ENCODE data around the gene LIPE.

LIPE gene

DNA sequence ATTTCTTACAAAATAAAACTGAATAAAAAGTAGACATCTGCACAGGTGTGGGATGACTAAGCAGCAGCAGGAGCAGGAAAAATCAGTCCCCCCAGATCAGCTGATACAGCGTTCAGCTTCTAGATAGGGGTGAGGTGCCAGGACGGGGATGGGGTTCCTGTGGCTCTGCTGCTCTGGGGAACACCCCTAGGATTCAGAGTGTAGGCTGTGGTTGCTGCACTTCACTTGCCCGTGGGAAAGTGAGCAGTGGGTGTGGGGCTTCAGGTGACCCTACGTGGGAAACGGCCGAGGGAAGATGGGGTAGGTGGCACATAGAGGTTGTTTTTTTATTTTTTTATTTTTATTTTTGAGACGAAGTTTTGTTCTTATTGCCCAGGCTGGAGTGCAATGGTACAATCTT lies 18.8 kb upstream of the LIPE start:
- DNase-seq = no peak

DNA sequence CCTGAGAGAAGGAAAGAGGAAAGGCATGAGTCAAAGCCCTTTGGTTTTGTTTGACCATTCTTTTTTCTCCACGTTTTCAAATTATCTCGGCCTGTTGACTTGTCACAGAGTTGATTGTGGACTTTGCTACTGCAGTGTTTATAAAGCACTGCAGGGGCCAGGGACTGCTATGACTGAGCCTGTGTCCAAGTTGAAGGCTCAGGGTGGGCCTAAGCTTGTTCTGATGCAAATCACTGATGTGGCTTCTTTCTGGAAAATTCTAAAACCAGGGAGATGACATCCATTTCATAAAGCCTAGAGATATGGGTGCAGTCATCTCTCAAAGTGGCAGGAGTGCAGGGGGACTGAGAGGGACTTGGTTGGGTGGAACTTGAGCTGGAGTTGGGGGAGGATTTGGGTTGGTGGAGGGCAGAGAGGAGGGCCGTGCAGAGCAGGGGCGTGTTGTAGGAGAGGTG lies 16.8 kb upstream of the LIPE start:
- no peak for DNase-seq

DNA sequence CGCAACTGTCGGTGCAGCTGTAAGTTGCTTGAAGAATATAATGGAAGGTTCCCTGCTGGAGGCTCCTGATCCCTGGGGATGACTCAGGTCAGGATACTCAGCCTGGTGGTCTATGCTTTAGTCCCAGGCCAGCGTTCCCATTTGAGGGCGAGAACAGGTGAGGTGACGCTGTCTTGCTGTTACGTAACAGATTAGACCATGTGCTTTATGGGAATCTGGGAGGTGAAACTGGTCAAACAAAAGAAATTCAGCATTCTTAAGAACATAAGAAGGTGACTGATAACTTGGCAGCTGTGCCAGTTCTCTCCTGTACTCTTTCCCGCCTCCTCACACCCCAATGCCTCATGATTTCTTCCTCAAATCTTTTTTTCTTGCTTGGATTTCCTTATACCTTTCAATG lies 15.6 kb upstream of the LIPE start, which contains the start of gene CXCL17:
TSS of gene CXCL17 (minus strand) at position 114 of the 400 bp plus-strand sequence. CDS start 114 bp downstream, outside the sequence.
- no peak for DNase-seq

DNA sequence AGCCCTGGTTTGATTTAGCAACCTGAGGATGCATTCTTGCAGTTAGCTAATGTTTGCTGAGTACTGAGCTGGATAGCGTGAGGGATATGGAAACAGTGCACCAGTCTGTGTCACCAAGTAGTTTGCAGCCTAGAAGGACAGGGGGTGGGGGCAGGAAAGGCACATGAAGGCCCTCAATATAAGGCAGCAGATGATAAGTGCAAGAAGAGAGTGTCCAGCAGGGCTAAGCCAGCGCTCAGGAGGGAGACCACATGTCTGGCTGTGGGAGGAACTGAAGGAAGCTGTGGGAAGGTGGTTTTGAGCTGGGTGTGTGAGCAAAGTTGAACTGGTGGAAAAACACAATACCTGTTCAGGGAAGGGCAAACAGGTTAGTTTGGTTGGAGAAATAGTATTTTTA lies 13.9 kb upstream of the LIPE start:
- no peak for DNase-seq

- peak; percentile 65 for DNase-seq
These were observed 13.3 kb upstream of the LIPE start for GRCh38 chr19:42440357-42441048.

GRCh38 chr19:42436006-42436405 lies 8.8 kb upstream of the LIPE start:
- DNase-seq = no peak

- no peak for DNase-seq
These were observed 8.1 kb upstream of the LIPE start for GRCh38 chr19:42435316-42435715.

- peak; percentile 68 for DNase-seq
These were observed 6.5 kb upstream of the LIPE start for GRCh38 chr19:42433503-42434260.

- DNase-seq = no peak
These were observed 4.3 kb upstream of the LIPE start for GRCh38 chr19:42431486-42431885.

- DNase-seq = no peak
These were observed 1.5 kb upstream of the LIPE start for GRCh38 chr19:42428676-42429075.

DNA sequence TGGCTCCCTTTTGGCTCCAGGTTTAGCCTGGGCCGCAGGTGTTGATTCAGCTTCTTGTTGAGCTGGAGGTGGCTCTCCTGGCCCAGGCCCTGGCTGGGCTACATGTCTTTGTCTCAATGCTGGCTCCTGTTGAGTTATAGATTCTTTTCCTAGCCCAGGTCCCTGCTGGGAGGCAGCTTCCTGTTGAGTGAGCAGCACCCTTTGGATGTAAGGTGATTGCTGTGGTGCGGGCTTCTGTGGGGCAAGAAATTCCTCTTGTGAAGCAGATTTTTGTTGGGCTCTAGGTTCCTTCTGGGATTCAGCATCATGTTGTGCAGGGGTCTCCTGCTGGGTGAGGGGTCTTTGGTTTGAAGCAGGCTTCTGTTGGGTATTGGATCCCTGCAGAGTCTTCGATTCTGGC lies 545 bp downstream of the LIPE start:
- DNase-seq = no peak

- no peak for DNase-seq
These were observed 2.5 kb downstream of the LIPE start for GRCh38 chr19:42424712-42425131.

DNA sequence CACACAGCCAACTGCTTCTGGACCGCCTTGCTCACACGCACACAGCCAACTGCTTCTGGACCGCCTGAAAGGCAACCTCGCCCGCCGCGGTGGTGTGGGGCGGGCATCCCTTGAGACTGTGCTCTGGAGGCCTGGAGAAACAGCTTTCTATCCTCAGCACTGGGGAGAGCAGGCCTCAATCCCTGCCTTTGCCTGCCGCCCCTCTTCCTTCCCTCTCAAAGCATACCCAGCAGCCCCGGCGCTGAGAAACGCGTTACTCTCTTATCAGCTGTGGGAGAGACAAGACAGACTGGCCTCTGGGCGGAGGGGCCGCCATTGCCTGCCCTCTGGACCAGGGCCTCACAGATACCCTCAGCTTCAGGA lies 2.9 kb downstream of the LIPE start:
- DNase-seq = no peak

DNA sequence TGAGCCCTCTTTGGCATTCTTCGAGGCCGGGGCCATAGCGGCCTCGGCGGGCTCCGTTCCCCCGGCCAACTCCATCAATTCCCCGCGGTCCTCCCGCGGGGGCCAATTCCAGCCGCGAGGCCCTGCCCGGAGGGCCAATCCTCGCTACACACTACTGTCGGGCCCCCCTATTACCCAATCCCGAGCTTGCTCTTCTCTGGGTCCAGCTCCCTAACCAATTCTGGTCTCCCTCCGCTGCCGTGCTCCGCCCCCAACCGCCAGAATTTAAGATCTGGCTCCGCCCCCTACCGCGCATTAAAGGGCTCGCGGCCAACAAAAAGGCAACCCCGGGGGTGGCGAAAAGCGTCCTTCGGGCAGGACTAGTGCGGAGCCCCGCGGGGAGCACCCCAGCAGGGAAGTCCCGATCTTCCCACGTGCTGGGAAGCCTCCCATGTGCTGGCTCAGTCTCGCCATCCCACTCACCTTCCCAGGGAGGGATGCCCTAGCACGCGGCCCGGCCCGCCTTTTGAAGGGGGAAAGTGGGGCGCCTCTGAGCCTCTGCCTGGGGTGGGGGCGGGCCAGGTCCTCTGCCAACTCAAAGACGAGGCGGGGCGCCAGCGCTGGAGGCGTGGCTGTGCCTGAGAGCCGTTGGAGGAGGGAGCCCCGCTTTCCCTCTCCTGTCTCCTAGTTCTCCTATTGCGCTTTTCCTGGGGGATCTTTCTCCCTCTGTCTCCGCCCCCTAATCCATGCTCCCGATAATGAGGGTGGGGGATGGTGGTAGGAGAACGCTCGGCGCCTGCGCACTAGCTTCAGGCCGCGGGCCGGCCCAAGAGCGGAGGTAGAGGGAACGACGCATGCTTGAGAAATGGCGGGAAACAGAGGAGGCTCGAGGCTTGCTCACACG lies 3.5 kb downstream of the LIPE start:
- DNase-seq = peak; percentile 92

DNA sequence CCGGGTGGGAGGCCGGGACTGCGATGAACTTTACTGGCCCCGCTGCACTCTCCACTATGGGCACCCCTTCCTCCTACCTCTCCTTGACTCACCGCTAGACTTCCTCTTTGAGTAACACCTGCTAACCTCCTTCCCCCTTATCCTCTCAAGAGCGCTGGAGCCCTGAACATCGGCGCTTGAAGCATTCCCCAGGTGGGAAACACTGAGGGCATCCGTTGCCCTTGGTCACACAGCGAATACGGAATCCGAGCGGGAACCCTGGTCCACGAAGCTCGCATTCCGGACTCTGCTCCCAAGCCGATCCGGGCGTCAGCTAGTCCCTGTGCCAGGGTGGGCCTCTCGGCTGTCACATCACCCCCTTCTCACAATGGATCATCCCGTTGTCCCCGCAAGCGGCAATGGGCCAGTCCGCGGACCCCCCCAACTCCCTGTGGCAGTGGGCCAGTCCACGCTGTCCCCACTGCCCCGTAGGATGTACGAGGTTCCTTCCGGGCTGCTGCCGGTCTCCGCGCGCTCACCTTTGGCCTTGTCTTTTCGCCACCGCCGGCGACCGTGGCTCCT lies 4.2 kb downstream of the LIPE start:
- no peak for DNase-seq

GRCh38 chr19:42422092-42422900 lies 4.9 kb downstream of the LIPE start:
- no peak for DNase-seq

DNA sequence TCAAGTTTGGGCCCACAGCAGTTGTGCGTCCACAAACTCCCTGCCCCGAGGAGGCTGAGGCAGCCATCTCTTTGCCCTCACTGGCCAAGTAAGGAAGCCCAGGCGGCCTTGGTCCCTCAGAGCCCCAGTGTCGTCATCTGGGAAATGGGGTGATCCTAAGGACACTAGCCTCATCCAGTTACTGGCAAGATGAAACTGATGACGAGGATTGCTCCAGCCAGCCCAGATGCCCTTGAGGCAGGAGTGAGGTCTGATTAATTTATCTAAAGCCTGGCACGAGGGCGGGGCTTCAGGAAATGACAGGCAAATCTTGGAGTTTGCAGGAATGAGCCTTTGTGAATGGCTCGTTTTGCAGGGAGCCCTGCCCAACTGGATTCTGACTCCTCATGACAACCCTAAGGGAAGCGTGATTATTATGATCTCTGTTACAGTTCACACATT lies 5.6 kb downstream of the LIPE start:
- no peak for DNase-seq

DNA sequence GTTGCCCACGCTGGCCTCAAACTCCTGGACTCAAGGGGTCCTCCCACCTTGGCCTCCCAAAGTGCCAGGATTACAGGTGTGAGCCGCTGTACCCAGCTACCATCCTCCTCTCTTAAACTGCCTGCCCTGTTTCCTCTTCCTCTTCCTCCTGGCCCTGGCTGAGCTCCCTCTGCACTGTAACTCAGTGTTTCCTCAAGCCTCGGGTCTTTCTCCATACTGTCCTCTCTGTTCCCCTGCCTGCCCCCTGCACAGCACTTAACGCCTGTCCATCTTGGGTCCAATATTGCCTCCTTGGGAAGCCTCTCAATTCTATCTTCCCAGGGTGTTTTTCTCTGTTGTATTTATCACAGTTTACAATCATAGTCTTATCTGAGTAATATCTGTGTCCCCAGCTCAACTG lies 6.1 kb downstream of the LIPE start:
- DNase-seq = no peak

DNA sequence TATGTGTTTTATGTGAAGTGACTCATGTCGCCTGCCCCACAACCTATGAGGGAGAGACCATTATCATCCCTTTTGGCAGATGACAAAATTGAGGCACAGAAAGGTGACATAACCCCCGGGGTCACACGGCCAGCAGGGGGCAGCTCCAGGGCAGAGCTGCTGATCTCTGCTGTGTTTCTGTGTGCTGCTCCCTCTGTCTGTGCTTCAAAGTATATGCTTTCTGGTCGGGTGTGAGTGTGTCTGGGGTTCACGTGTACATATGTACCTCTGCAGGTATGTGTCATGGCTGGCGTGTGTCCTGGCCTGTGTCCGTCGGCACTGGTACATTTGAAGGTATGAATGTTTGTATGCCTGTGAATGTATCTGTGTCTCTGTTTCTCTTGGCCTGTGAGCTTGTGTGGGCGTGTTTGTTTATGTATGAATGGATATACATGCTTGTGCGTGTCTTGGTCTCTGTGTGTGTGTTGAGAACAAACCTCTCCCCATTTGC lies 7.1 kb downstream of the LIPE start:
- no peak for DNase-seq

DNA sequence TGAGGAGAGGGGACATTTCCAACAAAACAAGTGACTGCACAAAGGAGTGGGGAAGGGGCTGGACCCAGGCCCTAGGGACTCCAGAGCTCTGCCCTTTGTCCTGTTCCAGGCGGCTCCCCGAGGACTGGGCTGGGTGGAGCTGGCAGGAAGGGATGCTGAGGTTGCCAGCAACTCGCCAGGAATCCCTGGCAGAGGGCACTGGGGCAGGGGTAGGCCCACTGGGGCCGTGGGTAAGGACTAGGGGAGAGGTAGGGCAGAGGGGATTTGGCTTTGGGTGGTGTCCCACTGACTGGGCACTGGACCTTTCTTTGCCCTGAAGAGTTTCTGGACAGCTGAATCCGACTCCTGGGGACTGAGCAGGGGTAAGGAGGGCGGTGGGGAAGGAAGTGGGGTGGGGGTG lies 7.9 kb downstream of the LIPE start:
- no peak for DNase-seq

DNA sequence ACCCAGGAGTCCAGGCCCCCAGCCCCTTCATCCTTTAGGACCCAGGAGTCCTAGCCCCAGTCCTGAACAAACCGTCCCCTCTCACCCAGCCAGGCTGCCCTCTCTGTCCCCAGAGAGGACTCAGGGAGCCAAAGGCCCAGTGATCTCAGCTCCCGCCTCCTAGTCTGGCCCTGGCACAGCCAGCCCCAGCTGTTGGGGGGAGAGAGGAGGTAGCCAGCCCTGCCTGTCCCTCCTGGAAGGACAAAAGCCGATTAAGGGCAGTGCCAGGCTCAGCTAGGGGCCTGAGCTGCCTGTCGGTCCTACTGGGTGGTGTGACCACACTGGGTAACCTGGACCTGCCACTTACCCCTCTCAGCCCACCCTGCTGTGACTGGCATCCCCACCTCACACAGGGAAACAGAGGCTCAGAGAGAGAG lies 14.5 kb downstream of the LIPE start:
- DNase-seq = no peak

DNA sequence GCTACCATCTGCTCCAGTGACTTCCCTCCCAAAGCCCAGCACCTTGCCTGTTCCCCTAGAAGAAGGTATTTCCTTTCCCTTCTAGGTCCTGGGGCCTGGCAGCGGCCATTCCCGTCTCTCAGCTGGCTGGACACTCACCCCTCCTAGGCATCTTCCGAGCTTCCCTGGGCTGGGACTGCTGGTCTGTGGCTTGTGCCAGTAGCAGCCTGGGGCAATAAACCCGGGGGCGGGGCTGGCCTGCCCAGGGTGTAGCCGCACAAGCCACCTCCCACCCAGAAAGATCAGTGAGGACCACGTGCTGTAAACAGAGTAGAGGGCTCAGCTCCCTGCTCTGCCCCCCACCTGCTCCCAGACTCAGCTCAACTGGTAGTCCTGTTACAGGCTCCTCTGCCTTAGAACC lies 15.0 kb downstream of the LIPE start:
- DNase-seq = no peak

Measured in right hindlimb (tissue), 1 donor.